Right atrium auricular region (tissue), 2 donors: ENCODE measurements around the gene PTH2. TPM values are rescaled to one million over a fixed set of nuclear protein-coding genes. Genes with fewer than 3 reads are reported as not detected.
A peak's percentile ranks its signal among the peaks of the same experiment; 100 is the strongest.
"Not testable (repeated sequence)": the region's sequence is repeated elsewhere in the genome, so short reads cannot be mapped to it uniquely, and the experiment has no call there.

Experiments used
- DNase-seq: peaks from one replicate; pipeline ENCODE4 v3.0.0-alpha.2; 2019; ENCODE audit warnings: low spot score
- H3K27ac ChIP-seq, 2 donors: fragments of 200-600 bp; sonication (generic); 1 replicate in 1 of 2; 2 replicates in 1 of 2; pipeline ENCODE4 v1.5.1; 2016 to 2019
- H3K27me3 ChIP-seq, 2 donors: fragments of 200-600 bp; sonication (generic); one replicate each; pipeline versions ENCODE4 v1.5.1 to v1.6.0; 2017 to 2019
- H3K36me3 ChIP-seq: fragments of 200-600 bp; sonication (generic); one replicate; pipeline ENCODE4 v1.5.1; 2016
- H3K4me1 ChIP-seq, 2 donors: fragments of 200-600 bp; sonication (generic); one replicate each; pipeline versions ENCODE4 v1.5.1 to v1.6.0; 2017 to 2019
- H3K4me3 ChIP-seq, 2 donors: fragments of 200-600 bp; sonication (generic); 1 replicate in 1 of 2; 2 replicates in 1 of 2; pipeline ENCODE4 v1.5.1; 2017 to 2019; ENCODE audit warnings: mild to moderate bottlenecking in 1 of 2, moderate library complexity in 1 of 2
- H3K9me3 ChIP-seq, 2 donors: fragments of 200-600 bp; sonication (generic); one replicate each; pipeline ENCODE4 v1.5.1; 2019
- CTCF ChIP-seq, 2 donors: fragments of 200-600 bp; sonication (generic); IDR thresholded peaks; one replicate each; pipeline ENCODE4 v1.5.1; 2019; ENCODE audit warnings: antibody characterized with exemption in 2 of 2
- total RNA-seq, 2 donors: library from RNA; depleted of rRNA; stranded (reverse); fragments of >200 nt; gene quantifications; one replicate each; pipeline ENCODE4 v1.1.0, GENCODE V29; 2016

Gene PTH2
- total RNA-seq, 2 donors from 2014 or later, result not detected

- no peak overlapping the region for H3K4me3 ChIP-seq
- DNase-seq, result no peak
- H3K9me3 ChIP-seq, result no peaks in the 10 kb centered on the region
- no peak overlapping the region for H3K27ac ChIP-seq
- H3K27me3 ChIP-seq, result no peaks in the 10 kb centered on the region
- no peak for TF ChIP-seq CTCF (IDR thresholded peaks at IDR 0.05)
- peaks cover 0 to 22% of the 10 kb centered on the region in 2 donors for H3K4me1 ChIP-seq
- H3K36me3 ChIP-seq, result peaks cover 5% of the 10 kb centered on the region
These were observed 22.8 kb upstream of the PTH2 start for GRCh38 chr19:49445997-49446396.

- H3K36me3 ChIP-seq, H3K27me3 ChIP-seq, DNase-seq, H3K27ac ChIP-seq, H3K9me3 ChIP-seq: not testable (repeated sequence)
- Histone ChIP-seq H3K4me3 (peak overlapping the region in 1 of 2 donors; percentile 73), H3K4me1 (peaks cover 0 to 21% of the 10 kb centered on the region in 2 donors)
These were observed 21.0 kb upstream of the PTH2 start for GRCh38 chr19:49444100-49444700.

DNA sequence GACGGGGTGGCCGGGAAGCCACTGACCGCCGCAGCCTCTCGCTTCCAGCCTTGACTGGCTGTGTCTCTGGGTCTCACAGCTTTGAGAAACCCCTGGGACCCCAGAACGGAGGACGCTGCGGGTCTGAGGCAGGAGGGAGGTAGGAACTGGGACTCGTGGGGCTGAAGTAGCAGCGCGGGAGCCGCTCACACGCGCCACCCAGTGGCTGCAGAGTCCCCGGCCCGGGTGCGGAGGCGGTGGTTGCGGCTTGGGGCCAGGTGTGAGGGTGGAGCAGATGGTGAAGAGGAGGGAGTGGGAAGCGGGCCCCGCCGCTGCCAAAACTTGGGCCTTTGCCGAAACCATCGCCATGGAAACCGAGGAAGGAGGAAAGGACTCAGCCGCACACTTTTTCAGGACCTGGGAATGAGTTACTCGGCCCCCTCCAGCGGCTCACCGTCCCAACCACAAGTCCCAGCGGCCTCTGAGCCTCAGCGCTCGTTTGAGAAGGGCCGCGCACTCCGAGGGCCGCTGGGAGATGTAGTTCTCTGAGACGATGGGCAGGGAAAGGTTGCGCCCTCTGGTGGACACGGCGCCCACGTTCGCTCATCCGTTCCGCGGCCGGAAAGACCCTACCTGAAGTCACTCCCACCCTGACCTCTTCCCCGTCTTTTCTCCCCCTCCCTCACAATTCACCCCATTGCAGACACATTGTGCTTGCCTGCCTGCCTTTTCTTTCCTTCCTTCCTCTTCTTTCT lies 20.3 kb upstream of the PTH2 start:
- TF ChIP-seq CTCF (IDR thresholded peaks at IDR 0.05), result peak; percentile 75 to 90
- peak; percentile 96 for DNase-seq
- peaks cover 0 to 21% of the 10 kb centered on the region in 2 donors for H3K4me1 ChIP-seq
- H3K27ac ChIP-seq, result peak overlapping the region; percentile 89 to 90
- H3K36me3 ChIP-seq, result no peaks in the 10 kb centered on the region
- H3K27me3 ChIP-seq, result no peaks in the 10 kb centered on the region
- H3K9me3 ChIP-seq, result no peaks in the 10 kb centered on the region
- peak overlapping the region; percentile 56 to 73 for H3K4me3 ChIP-seq

DNA sequence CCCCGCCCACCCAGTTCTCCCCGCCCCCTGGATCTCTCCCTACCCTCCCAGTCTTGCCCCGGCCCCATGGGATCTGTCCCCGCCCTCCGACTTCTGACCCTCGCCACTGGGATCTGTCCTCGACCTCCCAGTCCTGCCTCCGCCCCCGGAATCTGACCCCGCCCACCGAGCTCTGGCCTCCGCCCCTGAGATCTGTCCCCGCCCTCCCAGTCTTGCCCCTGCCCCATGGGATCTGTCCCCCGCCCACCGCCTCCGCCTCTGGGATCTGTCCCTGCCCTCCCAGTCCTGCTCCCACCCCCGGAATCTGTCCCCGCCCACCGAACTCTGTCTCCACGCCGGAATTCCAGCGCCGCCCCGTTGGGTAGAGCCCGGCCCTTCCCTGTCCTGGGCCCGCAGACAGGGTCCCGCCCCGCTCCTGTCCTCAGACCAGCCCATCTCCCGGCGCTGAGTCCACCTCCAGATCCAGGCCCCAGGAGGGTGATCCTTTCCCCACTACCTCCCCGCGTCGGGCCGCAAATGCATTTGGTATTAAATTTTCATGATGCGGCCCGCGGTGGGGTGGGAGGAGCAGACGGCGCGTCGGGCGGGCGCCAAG lies 19.6 kb upstream of the PTH2 start:
- Histone ChIP-seq H3K9me3 (no peaks in the 10 kb centered on the region), H3K4me3 (peak overlapping the region; percentile 56 to 73), H3K4me1 (peaks cover 0 to 20% of the 10 kb centered on the region in 2 donors), H3K27ac (peak overlapping the region; percentile 89 to 90), H3K27me3 (no peaks in the 10 kb centered on the region), H3K36me3 (no peaks in the 10 kb centered on the region)
- DNase-seq, result peak; percentile 95
- no peak for TF ChIP-seq CTCF (IDR thresholded peaks at IDR 0.05)

DNA sequence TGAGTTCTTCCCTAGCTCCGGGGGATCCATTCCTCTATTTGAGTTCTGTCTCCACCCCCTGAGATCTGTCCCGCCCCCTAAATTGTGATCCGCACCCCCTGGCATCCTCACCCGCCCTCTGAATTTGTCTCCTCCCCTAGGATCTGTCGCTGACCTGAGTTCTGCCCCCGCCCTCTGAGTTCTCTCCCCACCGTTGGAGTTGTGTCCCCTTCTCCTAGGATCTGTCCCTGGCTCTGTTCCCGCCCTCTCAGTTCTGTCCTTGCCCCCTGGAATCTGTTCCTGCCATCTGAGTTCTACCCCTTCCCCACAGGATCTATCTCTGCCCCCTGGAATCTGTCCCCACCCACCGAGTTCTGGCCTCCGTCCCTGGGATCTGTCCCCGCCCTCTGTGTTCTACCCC lies 19.1 kb upstream of the PTH2 start:
- H3K4me3 ChIP-seq, result peak overlapping the region; percentile 56 to 73
- no peaks in the 10 kb centered on the region for H3K36me3 ChIP-seq
- no peaks in the 10 kb centered on the region for H3K9me3 ChIP-seq
- H3K4me1 ChIP-seq, result peaks cover 0 to 16% of the 10 kb centered on the region in 2 donors
- H3K27ac ChIP-seq, result peak overlapping the region; percentile 89 to 90
- no peaks in the 10 kb centered on the region for H3K27me3 ChIP-seq
- DNase-seq, result peak; percentile 73
- no peak for TF ChIP-seq CTCF (IDR thresholded peaks at IDR 0.05)

DNA sequence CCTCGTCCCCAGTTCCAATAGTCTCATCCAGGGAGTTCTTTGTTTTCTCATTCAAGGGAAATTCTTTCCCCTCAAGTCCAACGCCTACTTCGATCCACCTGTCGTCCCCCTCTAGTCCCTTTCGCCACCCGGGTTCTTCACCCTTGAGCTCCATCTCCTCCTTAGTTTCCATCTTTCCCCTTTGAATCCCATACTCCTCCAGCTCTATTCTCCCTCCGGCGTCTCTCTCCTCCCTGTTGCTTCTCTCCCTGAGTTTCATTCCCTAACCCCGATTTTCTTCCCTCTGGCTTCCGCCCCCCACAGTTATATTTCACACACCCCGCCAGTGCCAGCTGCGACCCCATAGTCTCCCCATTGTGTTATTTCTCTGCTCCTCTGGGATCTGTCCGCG lies 18.7 kb upstream of the PTH2 start:
- Histone ChIP-seq H3K4me1 (peaks cover 0 to 16% of the 10 kb centered on the region in 2 donors), H3K9me3 (no peaks in the 10 kb centered on the region), H3K27me3 (no peaks in the 10 kb centered on the region), H3K27ac (peak overlapping the region; percentile 89 to 90), H3K4me3 (peak overlapping the region; percentile 9 to 73), H3K36me3 (no peaks in the 10 kb centered on the region)
- TF ChIP-seq CTCF (IDR thresholded peaks at IDR 0.05), result no peak
- DNase-seq, result no peak
